ENCODE results near the gene KL.

KL gene

GRCh38 chr13:33060815-33061214 is 44.6 kb downstream of the KL start:
- H3K4me3 ChIP-seq (ENCODE audit: low read depth, low read length): no peak overlapping the region
- H3K9me3 ChIP-seq (ENCODE audit: severe bottlenecking): no peaks in the 10 kb centered on the region
- no peak for DNase-seq
- H3K27me3 ChIP-seq (ENCODE audit: insufficient read depth, low read depth, severe bottlenecking): no peaks in the 10 kb centered on the region
- TF ChIP-seq CTCF (IDR thresholded peaks at IDR 0.05; ENCODE audit: low read depth, low read length): no peak
- no peaks in the 10 kb centered on the region for H3K36me3 ChIP-seq
- H3K27ac ChIP-seq: no peak overlapping the region

GRCh38 chr13:33066329-33066728 is 50.1 kb downstream of the KL start:
- no peak overlapping the region for H3K27ac ChIP-seq
- H3K36me3 ChIP-seq: no peaks in the 10 kb centered on the region
- H3K4me3 ChIP-seq (ENCODE audit: low read depth, low read length): no peak overlapping the region
- no peak for TF ChIP-seq CTCF (IDR thresholded peaks at IDR 0.05; ENCODE audit: low read depth, low read length)
- DNase-seq: no peak
- no peaks in the 10 kb centered on the region for H3K9me3 ChIP-seq (ENCODE audit: severe bottlenecking)
- H3K27me3 ChIP-seq (ENCODE audit: insufficient read depth, low read depth, severe bottlenecking): no peaks in the 10 kb centered on the region

GRCh38 chr13:33069365-33069764 is 53.1 kb downstream of the KL start:
- Histone ChIP-seq H3K9me3 (ENCODE audit: severe bottlenecking) (no peaks in the 10 kb centered on the region), H3K36me3 (no peaks in the 10 kb centered on the region), H3K27me3 (ENCODE audit: insufficient read depth, low read depth, severe bottlenecking) (no peaks in the 10 kb centered on the region), H3K27ac (no peak overlapping the region), H3K4me3 (ENCODE audit: low read depth, low read length) (no peak overlapping the region)
- TF ChIP-seq CTCF (IDR thresholded peaks at IDR 0.05; ENCODE audit: low read depth, low read length): 0 out of 2 replicates have a peak, but pooled peaks have one; percentile 1
- no peak for DNase-seq

GRCh38 chr13:33070713-33071112 is 54.5 kb downstream of the KL start:
- no peaks in the 10 kb centered on the region for H3K36me3 ChIP-seq
- H3K4me3 ChIP-seq (ENCODE audit: low read depth, low read length): no peak overlapping the region
- H3K27ac ChIP-seq: no peak overlapping the region
- TF ChIP-seq CTCF (IDR thresholded peaks at IDR 0.05; ENCODE audit: low read depth, low read length): no peak
- no peaks in the 10 kb centered on the region for H3K27me3 ChIP-seq (ENCODE audit: insufficient read depth, low read depth, severe bottlenecking)
- H3K9me3 ChIP-seq (ENCODE audit: severe bottlenecking): no peaks in the 10 kb centered on the region
- no peak for DNase-seq

GRCh38 chr13:33072282-33072681 is 56.1 kb downstream of the KL start:
- no peak for DNase-seq
- no peak overlapping the region for H3K27ac ChIP-seq
- no peak for TF ChIP-seq CTCF (IDR thresholded peaks at IDR 0.05; ENCODE audit: low read depth, low read length)
- no peaks in the 10 kb centered on the region for H3K9me3 ChIP-seq (ENCODE audit: severe bottlenecking)
- no peaks in the 10 kb centered on the region for H3K27me3 ChIP-seq (ENCODE audit: insufficient read depth, low read depth, severe bottlenecking)
- H3K36me3 ChIP-seq: no peaks in the 10 kb centered on the region
- no peak overlapping the region for H3K4me3 ChIP-seq (ENCODE audit: low read depth, low read length)

GRCh38 chr13:33072759-33073158 is 56.5 kb downstream of the KL start:
- Histone ChIP-seq H3K9me3 (ENCODE audit: severe bottlenecking) (no peaks in the 10 kb centered on the region), H3K27ac (no peak overlapping the region), H3K27me3 (ENCODE audit: insufficient read depth, low read depth, severe bottlenecking) (no peaks in the 10 kb centered on the region), H3K36me3 (no peaks in the 10 kb centered on the region), H3K4me3 (ENCODE audit: low read depth, low read length) (no peak overlapping the region)
- TF ChIP-seq CTCF (IDR thresholded peaks at IDR 0.05; ENCODE audit: low read depth, low read length): no peak
- DNase-seq: no peak

All from WERI-Rb-1 (cell line).